Measurements from ENCODE around the gene GOLGA6L25.
"Not testable (repeated sequence)": the region's sequence is repeated elsewhere in the genome, so short reads cannot be mapped to it uniquely, and the experiment has no call there.

The GOLGA6L25 gene, protein sequence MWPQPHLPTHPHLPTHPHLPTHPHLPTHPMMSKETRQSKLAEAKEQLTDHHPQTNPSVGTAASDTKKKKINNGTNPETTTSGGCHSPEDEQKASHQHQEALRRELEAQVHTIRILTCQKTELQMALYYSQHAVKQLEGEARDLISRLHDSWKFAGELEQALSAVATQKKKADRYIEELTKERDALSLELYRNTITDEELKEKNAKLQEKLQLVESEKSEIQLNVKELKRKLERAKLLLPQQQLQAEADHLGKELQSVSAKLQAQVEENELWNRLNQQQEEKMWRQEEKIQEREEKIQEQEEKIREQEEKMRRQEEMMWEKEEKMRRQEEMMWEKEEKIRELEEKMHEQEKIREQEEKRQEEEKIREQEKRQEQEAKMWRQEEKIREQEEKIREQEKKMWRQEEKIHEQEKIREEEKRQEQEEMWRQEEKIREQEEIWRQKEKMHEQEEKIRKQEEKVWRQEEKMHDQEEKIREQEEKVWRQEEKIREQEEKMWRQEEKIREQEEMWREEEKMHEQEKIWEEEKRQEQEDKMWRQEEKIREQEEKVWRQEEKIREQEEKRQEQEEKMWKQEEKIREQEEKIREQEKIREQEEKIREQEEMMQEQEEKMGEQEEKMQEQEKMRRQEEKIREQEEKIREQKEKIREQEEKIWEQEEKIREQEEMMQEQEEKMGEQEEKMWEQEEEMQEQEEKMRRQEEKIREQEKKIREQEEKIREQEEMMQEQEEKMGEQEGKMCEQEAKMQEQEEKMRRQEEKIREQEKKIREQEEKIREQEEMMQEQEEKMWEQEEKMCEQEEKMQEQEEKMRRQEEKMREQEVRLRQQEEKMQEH

DNA sequence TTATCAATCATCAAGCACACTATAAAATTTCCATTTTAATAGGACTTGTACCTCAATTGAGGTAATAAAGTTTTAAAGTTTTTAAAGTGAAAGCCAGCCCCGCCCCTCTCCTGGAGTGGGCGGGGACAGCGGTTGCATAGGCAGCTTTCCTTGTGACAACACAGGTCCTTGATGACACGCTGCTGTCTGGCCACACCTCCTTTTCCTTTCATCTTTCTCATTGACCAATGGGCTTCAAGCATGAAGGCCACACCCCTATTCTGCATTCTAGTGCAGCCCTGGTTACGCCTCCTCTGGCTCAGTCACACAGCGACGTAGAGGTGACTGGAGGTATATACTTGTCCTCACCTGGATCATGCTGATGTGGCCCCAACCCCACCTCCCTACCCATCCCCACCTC, at the start of gene GOLGA6L25:
TSS of gene GOLGA6L25 (plus strand) at position 301 of the 400 bp plus-strand sequence. CDS start at position 362, 61 bp downstream.
- H3K27me3 ChIP-seq (replicated peaks; ENCODE audit: control insufficient read depth, insufficient read depth, low read length); H3K4me3 ChIP-seq (replicated peaks; ENCODE audit: low read depth, low read length); H3K36me3 ChIP-seq (ENCODE audit: control insufficient read depth, insufficient read depth, low read length); DNase-seq (ENCODE audit: extremely low read depth, insufficient read length): not testable (repeated sequence)

DNA sequence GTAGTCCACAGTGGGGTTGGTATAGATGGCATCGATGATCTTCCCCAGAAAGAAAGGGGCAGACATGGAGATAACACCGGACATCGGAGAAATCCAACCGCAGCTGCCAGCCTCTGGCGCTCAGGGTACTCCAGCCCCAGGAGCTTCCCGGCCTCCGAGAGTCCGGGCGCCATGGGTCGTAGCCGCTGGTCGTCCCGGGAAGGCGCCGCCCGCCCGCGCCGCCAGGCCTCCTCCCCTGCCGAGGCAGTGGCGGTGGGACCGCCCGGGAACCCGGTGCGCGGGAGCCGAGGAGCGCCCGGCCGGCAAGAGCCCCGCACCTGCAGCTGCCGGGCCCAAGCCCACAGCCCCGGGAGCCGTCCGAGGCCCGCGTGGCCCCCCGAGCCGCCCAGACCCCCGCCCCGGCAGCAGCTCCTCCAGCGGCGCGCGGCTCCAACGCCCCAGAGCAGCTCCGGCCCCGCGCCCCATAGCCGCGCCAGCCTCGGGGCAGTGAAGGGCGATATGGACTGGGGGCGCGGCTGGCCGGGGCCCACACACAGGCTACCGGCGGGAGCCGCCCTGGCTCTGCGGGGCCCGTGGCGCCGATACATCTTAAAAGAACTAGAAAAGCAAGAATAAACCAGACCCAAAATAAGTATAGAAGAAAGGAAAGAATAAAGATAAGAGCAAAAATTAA, 45.0 kb upstream of the GOLGA6L25 start:
- not testable (repeated sequence) for H3K4me3 ChIP-seq (replicated peaks; ENCODE audit: low read depth, low read length); H3K36me3 ChIP-seq (ENCODE audit: control insufficient read depth, insufficient read depth, low read length); DNase-seq (ENCODE audit: extremely low read depth, insufficient read length); H3K27me3 ChIP-seq (replicated peaks; ENCODE audit: control insufficient read depth, insufficient read depth, low read length)

GRCh38 chr15:28514128-28514527, 39.2 kb upstream of the GOLGA6L25 start:
- not testable (repeated sequence) for H3K36me3 ChIP-seq (ENCODE audit: control insufficient read depth, insufficient read depth, low read length); H3K4me3 ChIP-seq (replicated peaks; ENCODE audit: low read depth, low read length); DNase-seq (ENCODE audit: extremely low read depth, insufficient read length); H3K27me3 ChIP-seq (replicated peaks; ENCODE audit: control insufficient read depth, insufficient read depth, low read length)

DNA sequence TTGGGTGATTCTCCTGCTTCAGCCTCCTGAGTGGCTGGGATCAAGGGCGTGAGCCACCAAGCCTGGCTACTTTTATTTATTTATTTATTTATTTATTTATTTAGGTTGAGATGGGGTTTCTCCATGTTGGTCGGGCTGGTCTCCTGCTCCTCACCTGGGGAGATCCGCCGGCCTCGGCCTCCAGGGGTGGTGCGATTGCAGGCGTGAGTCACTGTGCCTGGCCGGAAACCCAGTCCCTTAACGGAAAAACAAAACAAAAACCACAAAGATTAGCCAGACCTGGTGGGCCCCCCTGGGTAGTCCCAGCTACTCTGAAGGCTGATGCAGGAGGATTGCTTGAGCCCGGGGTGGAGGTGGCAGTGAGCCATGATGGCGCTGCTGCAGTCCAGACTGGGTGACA, 38.2 kb upstream of the GOLGA6L25 start:
- DNase-seq (ENCODE audit: extremely low read depth, insufficient read length); H3K4me3 ChIP-seq (replicated peaks; ENCODE audit: low read depth, low read length); H3K27me3 ChIP-seq (replicated peaks; ENCODE audit: control insufficient read depth, insufficient read depth, low read length); H3K36me3 ChIP-seq (ENCODE audit: control insufficient read depth, insufficient read depth, low read length): not testable (repeated sequence)

DNA sequence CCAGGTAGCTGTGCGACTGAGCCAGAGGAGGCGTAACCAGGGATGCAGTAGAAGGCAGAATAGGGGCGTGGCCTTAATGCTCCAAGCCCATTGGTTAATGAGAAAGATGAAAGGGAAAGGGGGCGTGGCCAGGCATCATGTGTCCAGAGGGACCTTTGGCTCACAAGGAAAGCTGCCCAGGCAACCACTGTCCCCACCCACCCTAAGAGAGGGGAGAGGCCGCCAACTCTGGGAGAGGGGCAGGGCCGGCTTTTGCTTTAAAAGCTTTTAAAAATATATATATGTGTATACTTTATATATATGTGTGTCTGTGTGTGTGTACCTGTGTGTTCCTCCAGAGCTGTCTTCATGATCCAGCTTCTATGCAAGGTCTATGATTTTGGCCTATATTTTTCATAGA, 20.4 kb upstream of the GOLGA6L25 start, which contains the start of gene GOLGA8G:
TSS of gene GOLGA8G (minus strand) at position 18 of the 400 bp plus-strand sequence. CDS start 62 bp downstream, outside the sequence.
- not testable (repeated sequence) for DNase-seq (ENCODE audit: extremely low read depth, insufficient read length); H3K36me3 ChIP-seq (ENCODE audit: control insufficient read depth, insufficient read depth, low read length); H3K4me3 ChIP-seq (replicated peaks; ENCODE audit: low read depth, low read length); H3K27me3 ChIP-seq (replicated peaks; ENCODE audit: control insufficient read depth, insufficient read depth, low read length)

DNA sequence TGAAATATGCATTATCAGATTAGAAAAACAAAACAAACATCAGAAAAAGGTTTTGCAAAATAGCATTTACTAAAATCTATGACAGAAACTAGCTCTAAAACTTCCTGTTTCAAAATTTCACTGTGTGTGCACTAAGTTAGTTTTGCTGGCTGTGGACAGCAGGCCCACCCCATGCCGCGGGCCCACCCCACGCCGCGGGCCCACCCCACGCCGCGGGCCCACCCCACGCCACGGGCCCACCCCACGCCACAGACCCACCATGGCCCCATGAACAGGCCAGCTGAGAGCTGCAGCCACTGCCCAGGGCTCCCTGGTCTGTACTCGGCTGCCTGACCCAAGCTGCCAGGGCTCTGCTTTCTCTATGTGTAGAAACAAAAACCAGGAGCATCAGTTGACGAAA, 20.0 kb downstream of the GOLGA6L25 start:
- H3K27me3 ChIP-seq (replicated peaks; ENCODE audit: control insufficient read depth, insufficient read depth, low read length); DNase-seq (ENCODE audit: extremely low read depth, insufficient read length): not testable (repeated sequence)

GRCh38 chr15:28588977-28589606, 35.7 kb downstream of the GOLGA6L25 start:
- H3K27me3 ChIP-seq (replicated peaks; ENCODE audit: control insufficient read depth, insufficient read depth, low read length); DNase-seq (ENCODE audit: extremely low read depth, insufficient read length); H3K36me3 ChIP-seq (ENCODE audit: control insufficient read depth, insufficient read depth, low read length); H3K4me3 ChIP-seq (replicated peaks; ENCODE audit: low read depth, low read length): not testable (repeated sequence)

More for the DNA sequence above, 20.0 kb downstream of the GOLGA6L25 start:
- H3K36me3 ChIP-seq (ENCODE audit: control insufficient read depth, insufficient read depth, low read length); H3K4me3 ChIP-seq (replicated peaks; ENCODE audit: low read depth, low read length): not testable (repeated sequence)

- peak overlapping the region; percentile 61 for H3K4me3 ChIP-seq (replicated peaks; ENCODE audit: low read depth, low read length)
- H3K36me3 ChIP-seq (ENCODE audit: control insufficient read depth, insufficient read depth, low read length); DNase-seq (ENCODE audit: extremely low read depth, insufficient read length); H3K27me3 ChIP-seq (replicated peaks; ENCODE audit: control insufficient read depth, insufficient read depth, low read length): not testable (repeated sequence)
These were observed 36.4 kb downstream of the GOLGA6L25 start for GRCh38 chr15:28589769-28590168.

DNA sequence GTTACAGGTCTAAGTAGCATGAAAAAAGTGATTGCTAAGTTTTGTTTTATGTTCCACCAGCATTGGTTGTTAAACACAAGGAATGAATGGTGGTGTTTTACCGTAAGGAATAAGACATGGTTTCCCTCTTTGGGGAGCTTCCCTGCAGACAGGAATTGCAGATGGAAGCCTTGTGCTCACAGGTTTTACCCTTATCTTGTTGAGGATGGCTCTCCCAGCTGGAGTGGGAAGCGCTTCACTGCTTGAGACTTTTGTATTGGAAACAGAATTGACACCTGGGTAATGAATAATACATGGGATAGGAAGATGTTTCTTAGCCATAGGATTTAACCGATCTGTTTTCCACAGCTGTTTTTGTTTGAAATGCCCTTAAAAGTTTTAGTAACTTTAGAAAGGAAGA, 39.0 kb downstream of the GOLGA6L25 start:
- H3K4me3 ChIP-seq (replicated peaks; ENCODE audit: low read depth, low read length); H3K27me3 ChIP-seq (replicated peaks; ENCODE audit: control insufficient read depth, insufficient read depth, low read length); H3K36me3 ChIP-seq (ENCODE audit: control insufficient read depth, insufficient read depth, low read length); DNase-seq (ENCODE audit: extremely low read depth, insufficient read length): not testable (repeated sequence)

DNA sequence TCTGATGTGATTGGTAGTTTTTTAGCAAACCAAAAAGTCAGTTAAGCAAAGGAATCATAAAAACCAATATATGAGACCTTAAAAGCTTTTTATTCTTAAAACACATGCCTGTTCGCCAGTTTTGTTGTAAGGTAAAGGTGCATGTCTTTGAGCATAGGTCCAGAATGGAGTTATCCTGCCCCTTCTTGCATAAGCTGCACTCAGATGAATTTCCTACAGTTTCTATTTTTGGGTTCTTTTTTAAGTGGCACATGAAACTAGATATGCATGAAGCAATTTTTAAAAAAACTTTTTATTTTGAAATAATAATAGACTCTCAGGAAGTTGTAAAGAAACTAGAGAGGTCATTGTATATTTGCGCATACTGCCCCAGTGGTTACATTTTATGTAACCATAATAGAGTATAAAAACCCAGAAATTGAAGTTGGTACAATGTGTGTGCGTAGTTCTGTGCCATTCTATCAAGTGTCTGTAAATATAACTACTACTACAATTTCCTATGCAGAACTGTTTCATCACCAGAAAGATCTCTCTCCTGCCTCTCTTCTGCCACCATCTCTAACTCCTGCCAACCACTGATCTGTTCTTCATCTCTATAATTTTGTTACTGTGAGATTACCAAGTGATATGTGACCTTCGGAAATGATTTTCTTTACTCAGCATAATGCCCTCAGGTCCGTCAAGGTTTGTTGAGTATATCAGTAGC, 40.2 kb downstream of the GOLGA6L25 start:
- H3K4me3 ChIP-seq (replicated peaks; ENCODE audit: low read depth, low read length); H3K27me3 ChIP-seq (replicated peaks; ENCODE audit: control insufficient read depth, insufficient read depth, low read length); DNase-seq (ENCODE audit: extremely low read depth, insufficient read length): not testable (repeated sequence)

GRCh38 chr15:28597471-28597870, 44.1 kb downstream of the GOLGA6L25 start:
- H3K4me3 ChIP-seq (replicated peaks; ENCODE audit: low read depth, low read length); H3K36me3 ChIP-seq (ENCODE audit: control insufficient read depth, insufficient read depth, low read length); DNase-seq (ENCODE audit: extremely low read depth, insufficient read length); H3K27me3 ChIP-seq (replicated peaks; ENCODE audit: control insufficient read depth, insufficient read depth, low read length): not testable (repeated sequence)

More for the DNA sequence above, 40.2 kb downstream of the GOLGA6L25 start:
- not testable (repeated sequence) for H3K36me3 ChIP-seq (ENCODE audit: control insufficient read depth, insufficient read depth, low read length)

DNA sequence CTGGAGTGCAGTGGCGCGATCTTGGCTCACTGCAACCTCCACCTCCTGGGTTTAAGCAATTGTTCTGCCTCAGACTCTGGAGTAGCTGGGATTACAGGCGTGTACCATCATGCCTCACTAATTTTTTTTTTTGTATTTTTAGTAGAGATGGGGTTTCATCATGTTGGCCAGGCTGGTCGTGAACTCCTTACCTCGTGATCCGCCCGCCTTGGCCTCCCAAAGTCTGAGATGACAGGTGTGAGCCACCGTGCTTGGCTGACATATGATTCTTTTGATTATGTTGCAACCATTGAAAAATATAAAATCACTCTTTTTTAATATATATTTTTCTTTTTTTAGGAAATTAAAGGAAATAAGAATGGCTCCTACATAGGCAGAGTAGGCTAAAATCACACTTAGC, 44.8 kb downstream of the GOLGA6L25 start:
- H3K27me3 ChIP-seq (replicated peaks; ENCODE audit: control insufficient read depth, insufficient read depth, low read length); H3K36me3 ChIP-seq (ENCODE audit: control insufficient read depth, insufficient read depth, low read length); DNase-seq (ENCODE audit: extremely low read depth, insufficient read length); H3K4me3 ChIP-seq (replicated peaks; ENCODE audit: low read depth, low read length): not testable (repeated sequence)

DNA sequence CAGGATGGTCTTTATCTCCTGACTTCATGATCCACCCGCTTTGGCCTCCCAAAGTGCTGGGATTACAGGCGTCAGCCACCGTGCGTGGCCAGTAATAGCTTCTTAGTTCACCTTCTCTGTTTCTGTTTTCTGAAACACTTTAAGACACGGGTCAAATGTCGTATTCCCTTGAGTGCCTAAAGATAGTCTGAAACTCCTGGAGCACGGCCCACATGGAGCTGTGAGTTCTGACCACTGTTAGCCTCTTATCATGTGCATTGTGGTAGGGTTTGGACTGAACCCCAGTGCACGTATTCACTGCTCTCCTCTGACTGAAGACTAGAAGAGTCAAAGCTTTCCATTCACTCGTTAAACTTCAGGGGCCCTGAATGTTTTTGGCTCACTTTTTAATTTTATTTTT, 48.8 kb downstream of the GOLGA6L25 start:
- DNase-seq (ENCODE audit: extremely low read depth, insufficient read length); H3K4me3 ChIP-seq (replicated peaks; ENCODE audit: low read depth, low read length); H3K36me3 ChIP-seq (ENCODE audit: control insufficient read depth, insufficient read depth, low read length); H3K27me3 ChIP-seq (replicated peaks; ENCODE audit: control insufficient read depth, insufficient read depth, low read length): not testable (repeated sequence)
